ENCODE results near the gene QRFP. TPM values are rescaled to one million over a fixed set of nuclear protein-coding genes. Genes with fewer than 3 reads are reported as not detected.

Gene QRFP
- total and polyA plus RNA-seq, 4 donors = 0.05 TPM; not detected in 3

DNA sequence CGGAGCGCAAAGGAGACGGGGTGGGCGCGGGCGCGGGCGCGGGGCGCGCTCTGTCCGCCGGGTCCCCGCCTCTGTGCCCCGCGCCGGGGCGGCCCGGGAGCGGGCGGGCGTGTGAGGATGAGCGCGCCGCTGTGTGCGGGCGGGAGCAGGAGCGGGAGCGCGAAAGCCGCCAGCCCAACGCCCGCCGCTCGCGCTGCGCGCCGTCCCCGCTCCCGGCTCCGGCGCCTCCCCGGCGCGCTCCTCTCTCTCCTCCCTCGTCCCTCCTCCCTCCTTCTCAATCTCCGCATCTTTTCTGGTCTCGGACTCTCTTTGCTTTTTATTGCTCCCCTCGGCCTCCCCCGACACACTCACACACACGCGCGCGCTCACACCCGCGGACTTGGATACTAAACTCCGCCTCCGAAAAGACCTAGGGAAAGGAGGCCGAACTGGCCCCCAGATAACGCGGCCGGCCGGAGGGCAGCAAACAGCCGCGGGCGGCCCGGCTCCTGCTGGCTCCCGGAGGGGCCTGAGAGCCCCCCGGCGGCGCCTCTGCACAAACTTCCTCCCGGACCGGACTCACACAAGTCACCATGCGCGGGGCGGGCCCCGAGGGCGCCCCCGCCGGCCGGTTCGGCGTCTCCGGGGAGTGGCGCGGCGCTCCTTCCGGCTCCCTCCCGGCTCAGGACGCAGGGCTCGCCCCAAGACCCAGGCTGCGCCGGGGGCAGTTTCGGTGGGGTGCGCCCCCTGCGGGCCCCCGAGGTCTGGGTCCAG lies 42.2 kb upstream of the QRFP start, which contains the start of gene FIBCD1:
Gene FIBCD1, minus strand, starts transcription at position 596 of the 753 bp plus-strand sequence. CDS start 640 bp downstream, outside the sequence.
- TF ChIP-seq FOXA1 (IDR thresholded peaks at IDR 0.05) (no peak), EGR1 (IDR thresholded peaks at IDR 0.05; ENCODE audit: low read depth in 2 of 2) (no peak), SP1 (IDR thresholded peaks at IDR 0.05) (no peak), FOXA2 (IDR thresholded peaks at IDR 0.05) (no peak), TAF1 (conservative IDR thresholded peaks at IDR 0.05) (no peak), RAD21 (IDR thresholded peaks at IDR 0.05) (no peak), HNF4A (conservative IDR thresholded peaks at IDR 0.05) (no peak)
- TF ChIP-seq, protein P1, sequence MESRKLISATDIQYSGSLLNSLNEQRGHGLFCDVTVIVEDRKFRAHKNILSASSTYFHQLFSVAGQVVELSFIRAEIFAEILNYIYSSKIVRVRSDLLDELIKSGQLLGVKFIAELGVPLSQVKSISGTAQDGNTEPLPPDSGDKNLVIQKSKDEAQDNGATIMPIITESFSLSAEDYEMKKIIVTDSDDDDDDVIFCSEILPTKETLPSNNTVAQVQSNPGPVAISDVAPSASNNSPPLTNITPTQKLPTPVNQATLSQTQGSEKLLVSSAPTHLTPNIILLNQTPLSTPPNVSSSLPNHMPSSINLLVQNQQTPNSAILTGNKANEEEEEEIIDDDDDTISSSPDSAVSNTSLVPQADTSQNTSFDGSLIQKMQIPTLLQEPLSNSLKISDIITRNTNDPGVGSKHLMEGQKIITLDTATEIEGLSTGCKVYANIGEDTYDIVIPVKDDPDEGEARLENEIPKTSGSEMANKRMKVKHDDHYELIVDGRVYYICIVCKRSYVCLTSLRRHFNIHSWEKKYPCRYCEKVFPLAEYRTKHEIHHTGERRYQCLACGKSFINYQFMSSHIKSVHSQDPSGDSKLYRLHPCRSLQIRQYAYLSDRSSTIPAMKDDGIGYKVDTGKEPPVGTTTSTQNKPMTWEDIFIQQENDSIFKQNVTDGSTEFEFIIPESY (IDR thresholded peaks at IDR 0.05) = no peak
- TF ChIP-seq, protein P2, sequence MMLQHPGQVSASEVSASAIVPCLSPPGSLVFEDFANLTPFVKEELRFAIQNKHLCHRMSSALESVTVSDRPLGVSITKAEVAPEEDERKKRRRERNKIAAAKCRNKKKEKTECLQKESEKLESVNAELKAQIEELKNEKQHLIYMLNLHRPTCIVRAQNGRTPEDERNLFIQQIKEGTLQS (IDR thresholded peaks at IDR 0.05) = no peak
- peaks cover 4 to 22% (median 14%) of the 10 kb centered on the region in 4 donors for H3K27me3 ChIP-seq (ENCODE audit: control insufficient read depth in 4 of 4, insufficient read depth in 4 of 4, low read length in 3 of 4)
- DNase-seq (ENCODE audit: low spot score) = no peak

DNA sequence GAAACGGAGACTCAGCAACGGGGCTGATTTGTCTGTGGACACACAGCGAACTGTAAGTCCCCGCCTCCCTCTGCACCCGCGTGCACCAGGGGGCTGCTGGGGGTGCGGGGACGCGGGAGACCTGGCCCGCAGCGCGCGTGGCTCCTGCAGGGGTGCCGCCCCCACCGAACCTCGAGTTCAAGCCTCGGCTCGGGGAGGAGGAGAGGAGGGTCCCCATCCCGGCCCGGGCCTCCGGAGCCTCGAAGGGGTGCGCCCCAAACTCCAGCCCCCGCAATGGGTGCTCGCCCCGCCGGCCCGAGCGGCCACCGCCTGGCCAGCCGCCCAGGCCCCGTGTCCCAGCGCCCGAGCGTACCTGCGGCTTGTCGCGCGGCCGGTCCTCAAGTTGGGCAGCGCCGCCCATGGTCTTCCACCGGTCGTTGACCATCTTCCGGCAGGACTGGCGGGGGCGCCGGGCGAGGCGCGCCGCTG lies 41.6 kb upstream of the QRFP start:
- Histone ChIP-seq H3K27me3 (ENCODE audit: control insufficient read depth in 4 of 4, insufficient read depth in 4 of 4, low read length in 3 of 4) (peaks cover 4 to 23% (median 14%) of the 10 kb centered on the region in 4 donors), H3K9ac (ENCODE audit: low read depth in 1 of 2, low read length in 2 of 2) (no peak overlapping the region), H3K4me1 (ENCODE audit: control insufficient read depth in 4 of 4, insufficient read depth in 4 of 4, low read length in 3 of 4) (peaks cover 13 to 23% (median 16%) of the 10 kb centered on the region in 4 donors), H3K27ac (ENCODE audit: low read depth in 1 of 2, low read length in 2 of 2) (no peak overlapping the region), H3K4me3 (ENCODE audit: low read depth in 1 of 3, low read length in 3 of 3) (peak overlapping the region in 1 of 3 donors; percentile 48), H3K36me3 (ENCODE audit: control insufficient read depth in 4 of 4, insufficient read depth in 3 of 4, low read depth in 1 of 4, low read length in 3 of 4) (no peaks in the 10 kb centered on the region), H3K9me3 (ENCODE audit: control insufficient read depth in 4 of 4, low read length in 3 of 4) (no peaks in the 10 kb centered on the region)
- TF ChIP-seq FOXA2 (IDR thresholded peaks at IDR 0.05) (no peak), EGR1 (IDR thresholded peaks at IDR 0.05; ENCODE audit: low read depth in 2 of 2) (no peak), YY1 (IDR thresholded peaks at IDR 0.05) (no peak), NR2F2 (IDR thresholded peaks at IDR 0.05) (no peak), GABPA (IDR thresholded peaks at IDR 0.05 in 1 of 2, conservative IDR thresholded peaks at IDR 0.05 in 1 of 2) (no peak), FOXA1 (IDR thresholded peaks at IDR 0.05) (no peak), HNF4A (conservative IDR thresholded peaks at IDR 0.05) (no peak), RXRA (IDR thresholded peaks at IDR 0.05) (no peak)
- TF ChIP-seq, protein P3, sequence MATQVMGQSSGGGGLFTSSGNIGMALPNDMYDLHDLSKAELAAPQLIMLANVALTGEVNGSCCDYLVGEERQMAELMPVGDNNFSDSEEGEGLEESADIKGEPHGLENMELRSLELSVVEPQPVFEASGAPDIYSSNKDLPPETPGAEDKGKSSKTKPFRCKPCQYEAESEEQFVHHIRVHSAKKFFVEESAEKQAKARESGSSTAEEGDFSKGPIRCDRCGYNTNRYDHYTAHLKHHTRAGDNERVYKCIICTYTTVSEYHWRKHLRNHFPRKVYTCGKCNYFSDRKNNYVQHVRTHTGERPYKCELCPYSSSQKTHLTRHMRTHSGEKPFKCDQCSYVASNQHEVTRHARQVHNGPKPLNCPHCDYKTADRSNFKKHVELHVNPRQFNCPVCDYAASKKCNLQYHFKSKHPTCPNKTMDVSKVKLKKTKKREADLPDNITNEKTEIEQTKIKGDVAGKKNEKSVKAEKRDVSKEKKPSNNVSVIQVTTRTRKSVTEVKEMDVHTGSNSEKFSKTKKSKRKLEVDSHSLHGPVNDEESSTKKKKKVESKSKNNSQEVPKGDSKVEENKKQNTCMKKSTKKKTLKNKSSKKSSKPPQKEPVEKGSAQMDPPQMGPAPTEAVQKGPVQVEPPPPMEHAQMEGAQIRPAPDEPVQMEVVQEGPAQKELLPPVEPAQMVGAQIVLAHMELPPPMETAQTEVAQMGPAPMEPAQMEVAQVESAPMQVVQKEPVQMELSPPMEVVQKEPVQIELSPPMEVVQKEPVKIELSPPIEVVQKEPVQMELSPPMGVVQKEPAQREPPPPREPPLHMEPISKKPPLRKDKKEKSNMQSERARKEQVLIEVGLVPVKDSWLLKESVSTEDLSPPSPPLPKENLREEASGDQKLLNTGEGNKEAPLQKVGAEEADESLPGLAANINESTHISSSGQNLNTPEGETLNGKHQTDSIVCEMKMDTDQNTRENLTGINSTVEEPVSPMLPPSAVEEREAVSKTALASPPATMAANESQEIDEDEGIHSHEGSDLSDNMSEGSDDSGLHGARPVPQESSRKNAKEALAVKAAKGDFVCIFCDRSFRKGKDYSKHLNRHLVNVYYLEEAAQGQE (IDR thresholded peaks at IDR 0.05) = no peak
- TF ChIP-seq, protein P2 (IDR thresholded peaks at IDR 0.05) = no peak
- TF ChIP-seq, protein P4, sequence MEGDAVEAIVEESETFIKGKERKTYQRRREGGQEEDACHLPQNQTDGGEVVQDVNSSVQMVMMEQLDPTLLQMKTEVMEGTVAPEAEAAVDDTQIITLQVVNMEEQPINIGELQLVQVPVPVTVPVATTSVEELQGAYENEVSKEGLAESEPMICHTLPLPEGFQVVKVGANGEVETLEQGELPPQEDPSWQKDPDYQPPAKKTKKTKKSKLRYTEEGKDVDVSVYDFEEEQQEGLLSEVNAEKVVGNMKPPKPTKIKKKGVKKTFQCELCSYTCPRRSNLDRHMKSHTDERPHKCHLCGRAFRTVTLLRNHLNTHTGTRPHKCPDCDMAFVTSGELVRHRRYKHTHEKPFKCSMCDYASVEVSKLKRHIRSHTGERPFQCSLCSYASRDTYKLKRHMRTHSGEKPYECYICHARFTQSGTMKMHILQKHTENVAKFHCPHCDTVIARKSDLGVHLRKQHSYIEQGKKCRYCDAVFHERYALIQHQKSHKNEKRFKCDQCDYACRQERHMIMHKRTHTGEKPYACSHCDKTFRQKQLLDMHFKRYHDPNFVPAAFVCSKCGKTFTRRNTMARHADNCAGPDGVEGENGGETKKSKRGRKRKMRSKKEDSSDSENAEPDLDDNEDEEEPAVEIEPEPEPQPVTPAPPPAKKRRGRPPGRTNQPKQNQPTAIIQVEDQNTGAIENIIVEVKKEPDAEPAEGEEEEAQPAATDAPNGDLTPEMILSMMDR (IDR thresholded peaks at IDR 0.05; ENCODE audit: low read depth, low read length, missing input control) = no peak
- TF ChIP-seq, protein P5, sequence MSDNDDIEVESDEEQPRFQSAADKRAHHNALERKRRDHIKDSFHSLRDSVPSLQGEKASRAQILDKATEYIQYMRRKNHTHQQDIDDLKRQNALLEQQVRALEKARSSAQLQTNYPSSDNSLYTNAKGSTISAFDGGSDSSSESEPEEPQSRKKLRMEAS (IDR thresholded peaks at IDR 0.05) = no peak
- DNase-seq (ENCODE audit: low spot score) = no peak
- WGBS = 4% methylated on average over 52 of the region's 52 CpGs

More for the DNA sequence above, 42.2 kb upstream of the QRFP start, which contains the start of gene FIBCD1:
- H3K27ac ChIP-seq (ENCODE audit: low read depth in 1 of 2, low read length in 2 of 2) = no peak within 1 kb of the TSS
- peaks cover 13 to 23% (median 16%) of the 10 kb centered on the region in 4 donors for H3K4me1 ChIP-seq (ENCODE audit: control insufficient read depth in 4 of 4, insufficient read depth in 4 of 4, low read length in 3 of 4)
- no peaks in the 10 kb centered on the region for H3K9me3 ChIP-seq (ENCODE audit: control insufficient read depth in 4 of 4, low read length in 3 of 4)
- no peak within 1 kb of the TSS for H3K9ac ChIP-seq (ENCODE audit: low read depth in 1 of 2, low read length in 2 of 2)
- no peaks in the 10 kb centered on the region for H3K36me3 ChIP-seq (ENCODE audit: control insufficient read depth in 4 of 4, insufficient read depth in 3 of 4, low read depth in 1 of 4, low read length in 3 of 4)
- H3K4me3 ChIP-seq (ENCODE audit: low read depth in 1 of 3, low read length in 3 of 3) = peak within 1 kb of the TSS in 1 of 3 donors; percentile 48
- WGBS = 1% methylated on average over 98 of the region's 98 CpGs

Data from liver (tissue), 9 donors.